Astrocyte (in vitro differentiated cells and primary cell): ENCODE data around the gene PIGW.

Experiments used
- CTCF ChIP-seq: IDR thresholded peaks from 2 replicates; pipeline ENCODE4 v1.5.1; 2011; ENCODE audit warnings: low read depth, mild to moderate bottlenecking, inconsistent platforms, low read length, moderate library complexity; ENCODE audit not compliant: insufficient read depth
- EZH2 ChIP-seq: IDR thresholded peaks from 2 replicates; pipeline ENCODE4 v1.6.1; 2012; ENCODE audit warnings: mild to moderate bottlenecking, low read length, inconsistent platforms; ENCODE audit not compliant: insufficient read depth

GRCh38 chr17:36547776-36548175, 13.0 kb downstream of the PIGW start:
- TF ChIP-seq CTCF (no peak), EZH2 (no peak)
